ENCODE data around the gene RALGPS2. TPM values are rescaled to one million over a fixed set of nuclear protein-coding genes. Genes with fewer than 3 reads are reported as not detected.

Gene RALGPS2
- total and polyA plus RNA-seq, 9 of the 15 experiments (the other 6 are each of a cell fraction or from before 2014, with no cell fraction given), result 0.28 to 6.5 (median 2.6) TPM

DNA sequence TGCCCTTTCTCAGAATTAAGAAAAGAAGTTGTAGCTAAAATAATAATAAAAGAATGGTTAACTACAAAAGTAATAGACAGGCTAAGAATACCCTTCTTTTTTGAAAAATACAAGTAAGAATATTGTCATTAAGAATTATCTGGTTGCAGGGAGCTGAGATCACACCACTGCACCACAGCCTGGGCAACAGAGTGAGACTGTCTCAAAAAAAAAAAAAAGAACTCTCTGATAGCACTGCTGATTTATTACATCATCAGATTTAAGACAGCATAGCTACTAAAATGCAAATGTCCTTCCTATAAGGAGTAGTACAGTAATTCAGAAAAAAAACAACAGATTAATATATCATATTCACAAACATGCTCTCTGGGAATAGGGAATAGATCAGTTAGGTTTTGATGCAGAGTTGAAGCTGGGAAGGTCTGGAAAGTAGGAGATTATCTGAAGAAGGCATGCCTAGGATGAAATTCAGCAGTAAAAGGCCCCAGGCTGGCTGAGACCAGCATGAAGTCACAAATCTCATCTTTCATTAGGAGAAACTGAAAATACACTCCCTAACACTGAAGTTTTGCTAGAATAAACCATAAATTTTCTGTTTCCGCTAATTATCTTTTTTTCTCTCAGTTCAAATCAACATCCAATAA lies 176.6 kb downstream of the RALGPS2 start:
- Histone ChIP-seq H3K27me3 (ENCODE audit: control insufficient read depth in 2 of 2, insufficient read depth in 2 of 2, low read length in 2 of 2) (no peaks in the 10 kb centered on the region), H3K9me1 (ENCODE audit: control insufficient read depth, insufficient read depth, low read length) (no peaks in the 10 kb centered on the region), H3K9me3 (replicated peaks; ENCODE audit: control insufficient read depth, insufficient read depth, low read depth, low read length) (no peaks in the 10 kb centered on the region), H3K4me1 (replicated peaks in 1 of 2; ENCODE audit: control insufficient read depth in 2 of 2, insufficient read depth in 2 of 2, low read length in 2 of 2) (no peaks in the 10 kb centered on the region), H4K20me1 (replicated peaks; ENCODE audit: control insufficient read depth, insufficient read depth, low read length) (no peaks in the 10 kb centered on the region), H2AFZ (ENCODE audit: low read depth, low read length) (no peak overlapping the region), H3K79me2 (ENCODE audit: control insufficient read depth, insufficient read depth, low read length) (no peaks in the 10 kb centered on the region), H3K9ac (ENCODE audit: insufficient read depth in 1 of 2, low read depth in 2 of 2, low read length in 2 of 2) (no peak overlapping the region), H3K4me3 (no peak overlapping the region), H3K36me3 (ENCODE audit: control insufficient read depth, insufficient read depth, low read length) (no peaks in the 10 kb centered on the region), H3K4me2 (ENCODE audit: insufficient read depth, low read length) (no peak overlapping the region), H3K27ac (ENCODE audit: extremely low read depth, low read depth, low read length) (no peak overlapping the region)
- TF ChIP-seq SMARCB1 (IDR thresholded peaks at IDR 0.05; ENCODE audit: insufficient read length, low read depth) (no peak), BACH1 (tag; IDR thresholded peaks at IDR 0.05) (no peak)
- TF ChIP-seq, protein P1, sequence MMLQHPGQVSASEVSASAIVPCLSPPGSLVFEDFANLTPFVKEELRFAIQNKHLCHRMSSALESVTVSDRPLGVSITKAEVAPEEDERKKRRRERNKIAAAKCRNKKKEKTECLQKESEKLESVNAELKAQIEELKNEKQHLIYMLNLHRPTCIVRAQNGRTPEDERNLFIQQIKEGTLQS (IDR thresholded peaks at IDR 0.05), result peak; percentile 46; the same call in 1 of the 2 replicates
- TF ChIP-seq, protein P1 (CRISPR knock-in tag; conservative IDR thresholded peaks at IDR 0.05), result no peak
- TF ChIP-seq, protein P2, sequence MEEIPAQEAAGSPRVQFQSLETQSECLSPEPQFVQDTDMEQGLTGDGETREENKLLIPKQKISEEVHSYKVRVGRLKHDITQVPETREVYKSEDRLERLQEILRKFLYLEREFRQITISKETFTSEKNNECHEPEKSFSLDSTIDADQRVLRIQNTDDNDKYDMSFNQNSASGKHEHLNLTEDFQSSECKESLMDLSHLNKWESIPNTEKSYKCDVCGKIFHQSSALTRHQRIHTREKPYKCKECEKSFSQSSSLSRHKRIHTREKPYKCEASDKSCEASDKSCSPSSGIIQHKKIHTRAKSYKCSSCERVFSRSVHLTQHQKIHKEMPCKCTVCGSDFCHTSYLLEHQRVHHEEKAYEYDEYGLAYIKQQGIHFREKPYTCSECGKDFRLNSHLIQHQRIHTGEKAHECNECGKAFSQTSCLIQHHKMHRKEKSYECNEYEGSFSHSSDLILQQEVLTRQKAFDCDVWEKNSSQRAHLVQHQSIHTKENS (CRISPR knock-in tag; IDR thresholded peaks at IDR 0.05), result no peak
- intact Hi-C loops (cut with micrococcal nuclease), result no loop called here
- no peak for FAIRE-seq
- ChIA-PET CTCF (ENCODE audit: low intra/inter-chr PET ratio) (no interaction called here), POLR2A (interaction anchor here (0.9 kb wide), 2 partner anchors 15 to 22 kb away, joined by 3 to 4 read pairs; no protein-coding TSS in a partner anchor)
- BruUV-seq (replicated peaks), result no TSS peak
- in situ Hi-C loops (cut with MboI), result no loop called here
- WGBS (ENCODE audit: insufficient coverage, low coverage, missing lambda C conversion rate), result 0% methylated on average over 1 of the region's 1 CpG
- no peak for ATAC-seq
- no peak for DNase-seq (ENCODE audit: extremely low read depth in 1 of 4, low spot score in 3 of 4)
